Natural killer cell (primary cell): ENCODE results near the gene MYO5A. TPM values are rescaled to one million over a fixed set of nuclear protein-coding genes. Genes with fewer than 3 reads are reported as not detected.

Source experiments
- ATAC-seq, 3 donors: fragments of 150-1000 bp in 2 of 3; fragments of 200-7000 bp in 1 of 3; cut with Tn5 transposase; 1 replicate in 1 of 3; 2 replicates in 2 of 3; pipeline ENCODE4 v1.10.0; 2021; ENCODE audit warnings: mild to moderate bottlenecking in 2 of 3, moderate library complexity in 2 of 3
- DNase-seq, 2 donors: peaks; one replicate each; pipeline versions ENCODE4 v3.0.0 to v3.0.0-alpha.2; 2013 to 2021; ENCODE audit warnings: mixed read lengths in 1 of 2
- H3K27ac ChIP-seq: one replicate; pipeline ENCODE4 v1.5.1; 2013; ENCODE audit warnings: mild to moderate bottlenecking, low read length
- H3K27me3 ChIP-seq: one replicate; pipeline ENCODE4 v1.6.1; 2013; ENCODE audit warnings: low read length; ENCODE audit not compliant: control insufficient read depth, insufficient read depth
- H3K36me3 ChIP-seq: one replicate; pipeline ENCODE4 v1.6.1; 2013; ENCODE audit warnings: low read length; ENCODE audit not compliant: control insufficient read depth, insufficient read depth
- H3K4me1 ChIP-seq: one replicate; pipeline ENCODE4 v1.6.1; 2013; ENCODE audit warnings: low read length; ENCODE audit not compliant: control insufficient read depth, insufficient read depth
- H3K4me3 ChIP-seq: one replicate; pipeline ENCODE4 v1.5.1; 2013; ENCODE audit warnings: low read length
- H3K9me3 ChIP-seq: one replicate; pipeline ENCODE4 v1.6.1; 2013; ENCODE audit warnings: low read length; ENCODE audit not compliant: control insufficient read depth, insufficient read depth
- H3K27ac Mint-ChIP-seq, 2 donors: one replicate each; pipeline ENCODE4 v1.8.0; 2022; ENCODE audit warnings: mild to moderate bottlenecking in 2 of 2, mixed read lengths in 2 of 2, moderate library complexity in 1 of 2
- H3K27me3 Mint-ChIP-seq, 2 donors: one replicate each; pipeline ENCODE4 v1.8.0; 2022; ENCODE audit warnings: low read depth in 2 of 2, mixed read lengths in 2 of 2
- H3K36me3 Mint-ChIP-seq: one replicate; pipeline ENCODE4 v1.8.0; 2022; ENCODE audit warnings: mixed read lengths
- H3K4me1 Mint-ChIP-seq, 2 donors: one replicate each; pipeline ENCODE4 v1.8.0; 2022; ENCODE audit warnings: mixed read lengths in 2 of 2
- H3K4me3 Mint-ChIP-seq: one replicate; pipeline ENCODE4 v1.8.0; 2022; ENCODE audit warnings: mild to moderate bottlenecking, moderate library complexity, mixed read lengths
- H3K9me3 Mint-ChIP-seq, 2 donors: one replicate each; pipeline ENCODE4 v1.8.0; 2022; ENCODE audit warnings: mixed read lengths in 2 of 2
- CTCF ChIP-seq: fragments of 200-600 bp; IDR thresholded peaks from one replicate; pipeline ENCODE4 v1.8.0; 2022; ENCODE audit warnings: antibody characterized with exemption
- WGBS: methylation state at CpG from one replicate; pipeline ENCODE4 v1.1.7; 2013; ENCODE audit warnings: missing lambda C conversion rate; ENCODE audit not compliant: insufficient coverage; 5-methylcytosine and 5-hydroxymethylcytosine counted together
- intact Hi-C: fragments of 100-400 bp; cut with micrococcal nuclease; formaldehyde crosslinking; loops from one replicate; pipeline ENCODE4 v1.14.2; 2022
- total RNA-seq, 4 donors: library from RNA; stranded (reverse); fragments of 120-200 nt in 1 of 4; gene quantifications; one replicate each; pipeline versions ENCODE4 v1.2.3 to v1.2.4, GENCODE V29; 2013 to 2022

The MYO5A gene
- total RNA-seq, 3 donors from 2014 or later (not counting 1 experiment from before 2014, with no cell fraction given), result 42.8 to 51.5 (median 44.4) TPM

- Mint-ChIP-seq H3K36me3 (no peaks in the 10 kb centered on the region), H3K27me3 (peaks cover 35 to 44% of the 10 kb centered on the region in 2 donors)
- no peak overlapping the region for H3K27ac ChIP-seq
These were observed 233.7 kb downstream of the MYO5A start for GRCh38 chr15:52294881-52295420.

GRCh38 chr15:52292780-52293392, 235.8 kb downstream of the MYO5A start:
- no peaks in the 10 kb centered on the region for H3K36me3 ChIP-seq
- no peaks in the 10 kb centered on the region for H3K36me3 Mint-ChIP-seq
- peaks cover 9% of the 10 kb centered on the region for H3K27me3 ChIP-seq
- H3K27me3 Mint-ChIP-seq, result peaks cover 35 to 44% of the 10 kb centered on the region in 2 donors
- ATAC-seq (no peak), DNase-seq (no peak)
- H3K4me1 ChIP-seq, result peaks cover 18% of the 10 kb centered on the region
- H3K27ac Mint-ChIP-seq, result no peak overlapping the region
- H3K4me3 Mint-ChIP-seq, result no peak overlapping the region
- no peak overlapping the region for H3K27ac ChIP-seq
- H3K4me3 ChIP-seq, result no peak overlapping the region
- intact Hi-C loops, result no loop called here
- H3K9me3 ChIP-seq, result no peaks in the 10 kb centered on the region
- no peaks in the 10 kb centered on the region for H3K9me3 Mint-ChIP-seq
- 78% methylated on average over 7 of the region's 7 CpGs for WGBS
- TF ChIP-seq CTCF, result no peak
- peaks cover 0 to 5% of the 10 kb centered on the region in 2 donors for H3K4me1 Mint-ChIP-seq

More at GRCh38 chr15:52294881-52295420, 233.7 kb downstream of the MYO5A start:
- Histone ChIP-seq H3K4me1 (peaks cover 13% of the 10 kb centered on the region), H3K4me3 (no peak overlapping the region), H3K27me3 (peaks cover 9% of the 10 kb centered on the region), H3K36me3 (no peaks in the 10 kb centered on the region), H3K9me3 (no peaks in the 10 kb centered on the region)
- Mint-ChIP-seq H3K9me3 (no peaks in the 10 kb centered on the region), H3K27ac (no peak overlapping the region), H3K4me3 (no peak overlapping the region), H3K4me1 (peaks cover 0 to 5% of the 10 kb centered on the region in 2 donors)
- WGBS, result 3% methylated on average over 32 of the region's 32 CpGs
- no peak for ATAC-seq
- DNase-seq, result no peak
- TF ChIP-seq CTCF, result no peak
- intact Hi-C loops, result no loop called here

- Mint-ChIP-seq H3K27me3 (peaks cover 23 to 31% of the 10 kb centered on the region in 2 donors), H3K9me3 (no peaks in the 10 kb centered on the region), H3K27ac (no peak overlapping the region), H3K36me3 (no peaks in the 10 kb centered on the region), H3K4me1 (peaks cover 0 to 5% of the 10 kb centered on the region in 2 donors), H3K4me3 (no peak overlapping the region)
- no peak overlapping the region for H3K27ac ChIP-seq
- 25% methylated on average over 4 of the region's 4 CpGs for WGBS
- intact Hi-C loops, result no loop called here
- H3K4me1 ChIP-seq, result peaks cover 18% of the 10 kb centered on the region
- peaks cover 8% of the 10 kb centered on the region for H3K27me3 ChIP-seq
- ATAC-seq (no peak), DNase-seq (no peak)
- H3K9me3 ChIP-seq, result no peaks in the 10 kb centered on the region
- H3K36me3 ChIP-seq, result no peaks in the 10 kb centered on the region
- no peak for TF ChIP-seq CTCF
- H3K4me3 ChIP-seq, result no peak overlapping the region
These were observed 237.5 kb downstream of the MYO5A start for GRCh38 chr15:52291204-52291603.
